ENCODE results near the gene COIL.
"Not testable (repeated sequence)": the region's sequence is repeated elsewhere in the genome, so short reads cannot be mapped to it uniquely, and the experiment has no call there.

COIL gene

DNA sequence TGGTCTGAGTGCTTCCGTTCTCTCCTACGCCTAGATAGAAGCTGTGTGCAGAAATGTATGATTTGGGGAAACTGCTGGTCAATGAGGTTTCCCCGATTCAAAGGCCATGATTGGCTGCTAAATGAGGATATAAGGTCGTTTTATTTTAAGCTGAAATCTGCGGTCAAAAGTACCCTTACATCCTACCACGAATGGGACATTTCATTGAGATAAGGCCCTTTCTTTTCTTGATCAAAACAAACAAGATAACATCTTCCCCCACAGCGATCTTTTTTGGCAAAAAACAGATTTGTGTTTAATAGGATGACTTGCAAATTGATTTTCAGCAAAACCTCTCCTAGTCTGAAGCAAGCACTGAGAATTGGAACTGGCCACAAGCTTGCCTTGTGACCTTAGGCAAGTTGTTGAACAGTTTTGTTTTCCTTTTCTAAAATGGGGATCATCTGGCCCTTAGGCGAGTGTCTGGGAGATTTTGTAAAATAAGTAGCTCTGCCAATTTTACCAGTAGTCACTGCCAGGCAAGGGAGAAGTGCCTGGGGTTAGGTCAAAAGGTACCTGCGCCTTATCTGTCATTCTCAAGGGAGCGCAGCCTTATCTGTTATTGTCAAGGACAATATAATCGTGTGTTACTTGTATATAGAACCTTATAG lies 17.7 kb upstream of the COIL start:
- DNase-seq (ENCODE audit: low spot score): no peak

DNA sequence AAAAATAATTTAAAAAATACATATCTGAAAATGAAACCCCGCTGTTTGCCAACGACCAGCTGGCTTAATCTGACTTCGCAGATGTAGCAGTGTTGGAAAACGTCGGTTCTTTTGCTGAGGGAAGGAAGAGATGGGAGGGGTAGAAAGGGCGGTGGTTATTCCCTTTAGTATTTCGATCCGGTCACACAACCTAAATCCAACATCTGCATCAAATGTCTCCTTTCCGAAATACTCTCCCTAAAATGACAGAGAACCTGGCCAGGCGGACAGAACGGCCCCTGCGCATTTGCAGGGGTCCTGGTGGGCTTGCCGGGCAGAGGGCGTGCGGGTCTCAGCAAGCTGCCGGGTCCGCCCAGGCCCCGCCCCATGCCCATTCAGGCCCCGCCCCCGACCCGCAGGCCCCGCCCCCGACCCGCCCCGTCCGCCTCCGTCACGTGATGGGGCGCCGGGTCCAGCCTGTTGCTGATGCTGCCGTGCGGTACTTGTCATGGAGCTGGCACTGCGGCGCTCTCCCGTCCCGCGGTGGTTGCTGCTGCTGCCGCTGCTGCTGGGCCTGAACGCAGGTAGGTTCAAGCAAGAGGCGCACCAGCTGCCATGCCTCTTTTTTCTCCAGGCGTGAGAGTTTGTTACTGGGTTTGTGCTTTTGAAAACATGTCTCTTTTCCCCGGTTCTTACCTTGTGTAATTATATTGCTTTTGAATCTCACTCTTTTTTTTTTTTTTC lies 17.0 kb upstream of the COIL start, which contains the start of gene SCPEP1:
SCPEP1 (plus strand) TSS at position 459 of the 723 bp plus-strand sequence; CDS start at position 488, 29 bp downstream.
- DNase-seq (ENCODE audit: low spot score): peak; percentile 89

DNA sequence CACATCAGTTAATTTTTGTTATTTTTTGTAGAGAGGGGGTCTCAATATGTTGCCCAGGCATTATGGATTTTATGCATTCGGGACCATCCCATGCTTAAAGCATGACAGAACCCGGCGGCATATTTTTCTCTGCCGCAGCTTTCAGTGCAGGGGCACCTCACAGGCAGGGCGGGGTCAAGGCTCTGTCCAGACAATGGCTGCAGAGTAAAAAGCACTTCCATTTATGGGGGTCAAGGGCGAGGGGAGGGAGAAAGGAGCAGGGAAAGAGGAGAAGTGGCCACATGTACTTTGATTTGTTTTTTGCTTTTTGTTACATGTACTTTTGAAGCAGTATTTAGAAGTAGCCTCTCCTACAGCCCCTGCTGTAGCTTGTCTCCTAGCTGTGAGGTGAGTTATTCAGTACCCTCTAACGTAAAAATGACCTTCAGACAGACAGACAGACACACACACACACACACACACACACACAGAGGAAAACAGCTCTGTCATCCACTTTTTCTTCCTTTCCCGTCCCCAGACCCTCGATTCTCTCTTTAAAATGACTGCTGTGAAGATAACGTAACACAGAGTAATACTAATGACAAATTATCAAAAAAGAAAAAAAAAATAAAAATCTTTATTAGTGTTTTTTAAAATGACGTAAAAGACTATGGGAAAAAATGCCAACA lies 16.2 kb upstream of the COIL start:
- no peak for DNase-seq (ENCODE audit: low spot score)

DNA sequence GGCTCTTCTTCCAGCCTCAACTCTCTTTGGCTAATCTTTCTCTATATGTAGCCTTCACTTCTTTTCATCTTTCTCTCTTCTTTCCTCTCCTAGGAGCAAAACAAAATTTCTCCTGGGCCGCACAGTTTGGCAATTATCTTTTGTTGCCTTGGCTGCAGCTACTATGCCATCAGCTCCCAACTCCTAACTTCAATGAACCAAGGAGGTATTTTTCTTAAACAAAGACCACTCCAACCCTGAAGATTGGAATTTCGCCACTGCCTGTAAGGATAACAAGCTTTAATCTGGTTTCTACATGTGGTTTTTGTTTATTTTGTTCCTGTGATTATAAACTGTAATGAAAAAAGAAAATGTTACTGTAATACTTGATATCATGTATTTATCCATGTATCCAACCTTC lies 14.8 kb upstream of the COIL start:
- no peak for DNase-seq (ENCODE audit: low spot score)

DNA sequence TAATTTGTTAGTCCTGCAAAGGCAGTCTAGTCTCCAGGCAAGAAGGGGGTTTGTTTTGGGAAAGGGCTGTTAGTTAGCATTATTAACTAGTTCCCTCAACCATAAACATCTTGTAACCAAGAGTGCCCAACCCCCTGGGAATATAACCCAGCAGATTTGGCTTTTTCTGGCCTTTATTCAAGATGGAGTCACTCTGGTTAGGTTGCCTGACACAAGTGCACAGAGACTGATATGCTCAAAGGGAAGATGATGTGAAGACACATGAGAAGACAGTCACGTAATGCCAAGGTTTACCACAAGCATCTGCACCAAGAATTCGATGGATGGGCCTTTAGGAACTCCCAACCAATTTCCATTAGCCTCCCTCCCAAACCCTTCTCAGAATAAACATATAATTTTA lies 13.2 kb upstream of the COIL start:
- DNase-seq (ENCODE audit: low spot score): no peak

DNA sequence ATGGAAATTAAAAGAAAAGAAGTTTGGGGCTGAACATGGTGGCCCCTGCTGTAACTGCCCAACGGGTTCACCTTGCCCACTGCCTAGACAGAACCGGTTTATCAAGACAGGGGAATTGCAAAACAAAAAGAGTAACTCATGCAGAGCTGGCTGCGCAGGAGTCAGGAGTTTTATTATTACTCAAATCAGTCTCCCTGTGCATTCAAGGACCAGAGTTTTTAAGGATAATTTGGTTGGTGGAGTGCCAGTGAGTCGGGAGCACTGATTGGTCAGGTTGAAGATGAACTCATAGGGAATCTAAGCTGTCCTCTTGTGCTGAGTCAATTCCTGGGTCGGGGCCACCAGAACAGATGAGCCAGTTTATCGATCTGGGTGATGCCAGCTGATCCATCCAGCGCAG lies 12.7 kb upstream of the COIL start:
- DNase-seq (ENCODE audit: low spot score): peak; percentile 24

DNA sequence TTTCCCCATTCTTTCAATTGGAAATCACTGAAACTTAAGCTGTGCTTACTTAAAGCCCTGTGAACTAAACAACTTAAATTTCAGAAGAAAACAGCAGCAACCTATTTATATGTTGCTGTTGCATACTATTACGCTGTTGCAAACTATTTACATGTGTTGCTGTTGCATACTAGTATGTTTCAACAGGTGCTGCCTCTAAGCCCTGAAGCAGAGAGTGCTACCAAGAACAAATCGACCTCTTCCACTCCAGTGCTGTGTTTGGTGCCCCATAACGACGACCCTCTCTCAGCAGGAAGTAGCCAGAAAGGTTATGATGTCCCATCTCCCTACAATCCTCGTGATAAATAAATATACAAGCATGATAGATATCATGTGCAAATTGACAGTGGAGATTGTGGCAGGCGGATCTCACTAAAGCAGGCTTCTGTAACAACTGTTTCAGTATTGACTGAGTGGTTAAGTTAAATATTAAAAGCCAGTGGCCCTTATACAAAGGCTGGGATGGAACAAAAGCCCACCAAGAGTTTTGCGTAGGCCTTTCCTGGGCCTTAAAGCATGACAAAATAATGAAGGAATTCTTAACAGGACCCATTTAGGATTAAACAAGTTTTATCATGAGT lies 11.4 kb upstream of the COIL start:
- DNase-seq (ENCODE audit: low spot score): no peak

DNA sequence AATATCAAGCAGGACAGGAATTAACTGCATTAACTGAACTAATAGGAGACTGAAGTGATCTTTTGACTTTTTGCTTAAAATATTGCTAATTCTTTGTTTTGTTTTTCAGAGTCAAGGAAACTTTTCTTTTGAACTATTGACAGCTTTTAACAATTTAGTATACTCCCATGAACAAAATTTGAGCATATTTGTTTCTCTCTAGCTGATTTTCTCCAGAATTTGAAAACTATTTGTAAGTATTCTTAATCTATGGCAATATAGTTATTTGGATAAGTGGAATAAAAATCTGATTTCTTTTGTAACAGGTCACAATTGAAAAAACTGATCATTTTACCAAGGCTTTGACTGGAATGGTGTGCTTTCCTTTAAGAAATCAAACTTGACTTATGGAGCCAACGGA lies 10.1 kb upstream of the COIL start:
- no peak for DNase-seq (ENCODE audit: low spot score)

DNA sequence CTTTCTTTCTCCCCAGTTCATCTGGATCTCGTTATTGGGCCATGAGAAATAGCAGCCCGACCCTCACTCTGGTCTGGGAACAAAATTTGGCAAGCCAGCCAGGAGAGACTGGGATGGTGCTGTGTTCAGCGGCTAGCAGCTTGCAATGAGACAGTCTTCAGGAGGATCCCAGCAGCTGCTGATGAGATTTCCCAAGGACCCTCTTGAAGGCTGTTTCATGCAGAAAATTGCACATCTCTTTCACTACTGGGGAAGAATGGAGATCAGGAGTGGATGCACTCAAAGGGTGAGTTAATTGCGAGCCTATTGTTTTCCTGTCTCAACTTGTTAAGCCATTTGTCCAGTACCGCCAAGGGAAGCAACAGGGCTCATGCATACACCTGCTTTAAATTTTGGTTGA lies 5.5 kb upstream of the COIL start:
- DNase-seq (ENCODE audit: low spot score): no peak

DNA sequence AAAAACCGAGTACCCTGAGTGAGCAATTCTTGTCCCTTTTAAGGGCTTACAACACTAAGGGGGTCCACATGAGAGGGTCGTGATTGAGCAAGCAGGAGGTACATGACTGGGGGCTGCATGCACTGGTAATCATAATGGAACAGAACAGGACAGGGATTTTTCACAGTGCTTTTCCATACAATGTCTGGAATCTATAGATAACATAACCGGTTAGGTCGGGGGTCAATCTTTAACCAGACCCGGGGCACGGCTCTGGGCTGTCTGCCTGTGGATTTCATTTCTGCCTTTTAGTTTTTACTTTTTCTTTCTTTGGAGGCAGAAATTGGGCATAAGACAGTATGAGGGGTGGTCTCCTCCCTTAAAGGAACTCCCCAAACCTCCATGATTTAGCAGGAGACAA lies 4.8 kb upstream of the COIL start:
- DNase-seq (ENCODE audit: low spot score): not testable (repeated sequence)

DNA sequence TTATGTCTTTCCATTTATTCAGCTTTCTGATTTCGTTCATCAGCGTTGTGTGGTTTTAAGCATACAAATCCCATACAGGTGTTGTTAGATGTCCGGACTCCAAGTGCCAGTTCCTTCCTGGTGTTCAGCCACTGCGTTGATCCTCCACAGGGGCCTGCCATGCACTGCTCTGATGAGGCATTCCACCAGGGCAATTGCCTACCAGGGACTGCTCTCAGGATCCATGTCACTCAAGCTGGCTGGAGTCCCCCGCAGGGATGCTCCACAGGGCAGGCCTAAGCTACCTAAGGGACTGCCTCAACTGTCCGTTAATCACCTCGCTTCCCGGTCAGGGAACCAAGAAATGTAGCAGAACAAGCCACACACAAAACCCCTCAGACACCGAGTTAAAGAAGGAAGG lies 4.4 kb upstream of the COIL start:
- not testable (repeated sequence) for DNase-seq (ENCODE audit: low spot score)

DNA sequence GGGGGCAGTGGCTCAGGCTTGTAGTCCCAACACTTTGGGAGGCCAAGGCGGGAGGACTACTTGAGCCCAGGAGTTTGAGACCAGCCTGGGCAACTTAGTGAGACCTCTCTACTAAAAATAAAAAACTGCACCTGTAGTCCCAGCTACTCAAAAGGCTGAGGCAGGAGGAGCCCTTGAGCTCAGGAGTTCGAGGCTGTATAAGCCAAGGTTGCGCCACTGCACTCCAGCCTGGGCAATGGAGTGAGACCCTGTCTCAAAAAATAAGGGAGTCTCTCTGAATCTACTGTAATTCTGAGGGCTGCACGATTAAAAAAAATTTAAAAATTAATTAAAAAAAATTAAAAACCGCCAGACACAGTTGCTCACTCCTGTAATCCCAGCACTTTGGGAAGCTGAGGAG lies 3.9 kb downstream of the COIL start:
- no peak for DNase-seq (ENCODE audit: low spot score)

DNA sequence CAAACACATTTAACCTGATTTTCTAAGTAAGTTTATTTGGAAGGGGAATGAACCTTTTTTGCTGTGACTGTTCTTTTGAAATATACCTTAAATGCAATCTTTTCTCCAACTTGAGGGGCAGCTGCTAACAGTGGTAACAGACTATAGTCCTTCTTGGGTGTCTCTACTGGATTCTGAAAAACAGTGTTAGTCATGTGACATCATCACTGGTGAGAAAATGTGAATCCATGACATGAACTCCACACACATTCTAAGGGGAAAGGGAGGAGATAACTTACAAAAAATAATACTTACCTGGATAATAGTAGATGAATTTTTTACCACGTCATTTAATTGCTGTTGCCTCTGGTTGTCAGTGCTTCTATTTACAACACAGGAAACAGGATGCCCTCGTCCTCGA lies 11.3 kb downstream of the COIL start:
- DNase-seq (ENCODE audit: low spot score): no peak

DNA sequence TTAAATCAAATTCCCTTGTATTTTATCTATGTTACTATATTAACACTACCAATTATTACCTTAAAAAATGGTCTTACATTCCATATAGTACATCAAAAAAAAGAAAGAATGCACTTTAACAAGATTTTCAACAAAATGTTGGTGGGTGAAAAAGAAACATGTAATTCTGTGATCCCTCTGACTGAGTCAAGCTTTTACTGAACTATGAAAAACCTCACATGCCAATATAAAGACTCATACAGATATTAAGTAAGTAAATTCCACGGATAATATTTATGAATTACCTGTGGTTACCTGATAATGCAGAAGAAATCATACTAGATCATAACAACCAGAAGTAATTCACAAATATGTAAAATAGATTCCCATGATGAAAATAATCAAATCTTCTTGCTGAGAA lies 12.4 kb downstream of the COIL start:
- no peak for DNase-seq (ENCODE audit: low spot score)

DNA sequence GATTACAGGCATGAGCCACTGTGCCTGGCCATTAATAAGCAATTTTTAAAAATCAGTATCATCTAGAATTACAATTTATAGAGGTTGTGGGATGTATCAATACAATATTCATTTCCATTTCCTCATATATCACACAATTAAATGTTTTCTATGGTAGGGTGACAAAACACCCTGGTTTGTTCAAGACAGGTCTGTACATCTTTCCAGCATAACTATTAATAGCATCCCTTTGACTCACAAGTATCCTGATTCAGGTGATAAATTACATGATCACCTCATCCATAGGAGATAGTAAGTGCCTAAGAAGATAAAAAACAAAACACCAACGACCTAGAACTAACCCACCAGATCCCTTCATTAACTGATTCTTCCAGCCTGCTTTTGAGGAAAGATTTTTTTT lies 13.1 kb downstream of the COIL start:
- DNase-seq (ENCODE audit: low spot score): no peak

DNA sequence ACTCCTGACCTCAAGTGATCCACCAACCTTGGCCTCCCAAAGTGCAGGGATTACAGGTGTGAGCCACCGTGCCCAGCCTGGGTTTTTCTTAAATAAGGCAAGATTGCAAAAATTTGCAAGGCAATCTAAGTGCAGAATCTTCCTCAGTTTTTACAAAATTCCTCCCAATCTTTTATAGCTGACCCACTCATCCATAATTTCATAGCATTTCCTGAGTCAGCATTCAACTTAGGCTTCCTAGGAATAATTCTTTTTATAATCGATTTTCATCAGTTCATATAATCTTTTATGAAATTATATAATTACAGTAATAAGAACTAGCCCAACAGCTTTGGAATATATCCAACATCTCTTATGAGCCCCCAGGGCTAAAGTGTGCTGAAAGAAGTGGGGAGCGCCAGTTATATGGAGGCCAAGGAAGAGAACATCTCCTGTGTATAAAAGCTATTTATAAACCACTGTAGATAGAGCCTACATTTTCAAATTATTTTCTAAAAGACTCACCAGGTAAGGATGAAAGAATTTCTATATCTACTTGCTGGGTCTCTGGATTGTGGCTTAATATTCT lies 14.8 kb downstream of the COIL start:
- no peak for DNase-seq (ENCODE audit: low spot score)

DNA sequence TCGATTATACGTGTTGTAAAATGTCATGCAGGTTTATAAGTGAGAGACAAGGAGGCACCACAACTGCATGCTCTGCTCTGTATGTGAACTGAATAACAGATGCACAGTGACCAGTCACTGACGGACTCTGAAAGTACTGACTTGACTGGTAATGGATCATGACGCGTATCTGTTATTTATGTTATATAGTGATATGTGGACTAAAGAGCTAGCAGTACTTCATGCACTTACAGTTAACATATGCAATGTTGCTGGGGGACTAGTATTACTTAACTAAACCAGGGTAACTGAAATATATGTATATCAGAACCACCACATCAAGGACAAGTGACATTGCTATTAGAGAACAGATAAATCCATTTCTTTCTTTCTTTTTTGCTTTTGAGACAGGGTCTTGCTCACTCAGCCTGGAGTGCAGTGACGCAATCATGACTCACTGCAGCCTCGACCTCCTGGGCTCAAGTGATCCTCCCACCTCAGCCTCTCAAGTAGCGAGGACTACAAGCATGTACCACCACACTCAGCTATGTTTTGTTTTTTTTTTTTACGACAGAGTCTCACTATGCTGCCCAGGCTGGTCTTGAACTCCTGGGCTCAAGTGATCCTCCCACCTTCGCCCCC lies 17.2 kb downstream of the COIL start:
- no peak for DNase-seq (ENCODE audit: low spot score)

DNA sequence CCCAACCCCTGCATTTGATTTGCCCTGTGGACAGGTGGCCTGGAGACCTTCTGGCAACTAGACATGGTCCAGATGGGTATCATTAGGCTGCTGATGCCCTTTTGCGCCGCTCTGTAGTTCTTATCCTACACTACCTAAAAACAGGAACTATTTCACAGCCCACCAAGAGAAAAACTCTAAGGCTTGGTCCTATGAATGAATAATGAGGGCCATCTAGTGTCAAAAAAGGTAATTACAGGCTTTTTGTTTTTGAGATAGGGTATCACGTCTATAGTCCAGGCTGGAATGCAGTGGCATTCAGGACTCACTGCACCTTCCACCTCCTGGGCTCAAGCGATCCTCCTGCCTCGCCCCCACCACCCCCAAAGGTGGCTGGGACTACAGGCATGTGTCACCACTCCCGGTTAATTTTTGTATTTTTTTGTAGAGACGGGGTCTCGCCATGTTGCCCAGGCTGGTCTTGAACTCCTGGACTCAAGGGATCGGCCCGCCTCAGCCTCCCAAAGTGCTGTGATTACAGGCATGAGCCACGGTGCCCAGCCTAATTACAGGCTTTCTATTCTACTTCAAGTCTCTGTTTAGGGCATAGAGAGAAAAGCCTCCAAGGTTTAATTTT lies 20.9 kb downstream of the COIL start:
- peak; percentile 70 for DNase-seq (ENCODE audit: low spot score)

DNA sequence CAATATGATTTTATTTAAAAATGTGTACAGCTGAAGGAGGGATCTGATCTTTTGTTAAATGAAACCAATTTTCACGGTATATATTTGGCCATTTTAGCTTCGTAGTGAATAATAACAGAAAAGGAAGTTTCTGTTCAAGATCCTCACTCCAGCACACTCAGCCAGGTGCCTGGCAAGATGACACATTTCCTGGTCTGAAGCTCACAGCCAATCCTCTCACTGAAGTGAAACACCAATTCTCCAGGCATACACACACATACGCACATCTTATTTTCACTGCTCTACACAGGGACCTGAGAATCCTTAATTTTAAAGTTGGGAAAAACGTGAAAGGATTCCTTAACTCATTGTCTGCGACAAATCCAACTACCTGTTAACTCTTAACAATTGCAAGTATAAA lies 22.6 kb downstream of the COIL start:
- not testable (repeated sequence) for DNase-seq (ENCODE audit: low spot score)

DNA sequence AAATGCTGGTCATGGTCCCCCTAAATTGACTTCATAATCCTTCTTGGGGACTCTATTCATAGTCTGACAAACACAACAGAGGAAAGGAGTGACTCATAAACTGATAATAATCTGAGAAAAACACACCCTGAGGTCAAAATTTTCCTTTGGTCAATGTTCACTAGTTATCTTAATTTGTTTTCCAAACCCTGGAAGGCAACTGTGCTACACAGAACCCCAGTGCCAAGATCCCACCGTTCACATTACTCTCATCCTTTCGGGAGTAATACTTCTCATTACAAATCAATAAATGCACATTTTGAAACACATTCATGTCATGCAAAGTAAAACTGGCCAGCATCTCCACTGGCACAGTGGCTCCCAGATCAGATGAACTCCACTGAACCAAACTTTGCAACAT lies 23.2 kb downstream of the COIL start:
- DNase-seq (ENCODE audit: low spot score): no peak

DNA sequence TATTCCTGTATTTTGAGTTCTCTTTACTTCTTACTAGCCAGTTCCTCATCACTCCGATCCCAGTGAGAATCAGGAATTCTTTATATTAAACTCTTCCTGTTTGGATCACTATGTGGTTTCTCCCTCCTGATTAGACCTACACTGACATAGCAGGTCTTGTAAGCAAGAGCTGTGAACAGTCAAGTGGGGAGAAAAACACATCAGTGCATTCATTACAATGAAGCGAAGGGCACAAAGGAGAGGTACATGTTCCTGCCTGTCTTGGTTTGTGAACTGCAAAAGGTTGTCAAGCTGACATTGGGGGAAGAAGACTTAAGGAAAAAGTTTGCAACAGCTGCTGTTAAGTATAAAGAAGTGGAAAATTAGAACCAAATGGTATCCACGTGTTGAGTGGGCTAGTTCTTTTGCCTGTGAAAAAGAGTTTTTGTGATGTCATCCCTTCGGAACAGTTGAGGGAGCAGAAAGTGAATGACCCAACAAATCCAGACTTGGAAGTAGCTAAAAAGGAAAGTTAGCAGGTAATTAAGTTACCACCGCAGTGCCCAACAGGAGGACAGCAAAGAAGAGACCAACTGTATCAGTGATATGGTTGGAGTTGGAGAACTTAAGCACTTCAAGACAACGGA lies 24.0 kb downstream of the COIL start:
- DNase-seq (ENCODE audit: low spot score): no peak

Measured in SK-N-DZ (cell line).